ENCODE results near the gene ABHD11. TPM values are rescaled to one million over a fixed set of nuclear protein-coding genes. Genes with fewer than 3 reads are reported as not detected.

The ABHD11 gene
- total RNA-seq, 2 experiments from 2014 or later = 8.5 to 11.5 TPM

- Histone ChIP-seq H3K27me3 (ENCODE audit: control insufficient read depth in 1 of 2, insufficient read depth in 2 of 2, low read length in 2 of 2) (no peaks in the 10 kb centered on the region), H3K36me3 (ENCODE audit: insufficient read depth, low read length) (no peaks in the 10 kb centered on the region), H3K4me3 (ENCODE audit: low read length) (peak overlapping the region; percentile 35), H3K9me3 (ENCODE audit: control insufficient read depth in 1 of 2, insufficient read depth in 1 of 2, low read length in 2 of 2) (no peaks in the 10 kb centered on the region), H3K27ac (ENCODE audit: low read depth in 1 of 2, low read length in 2 of 2) (no peak overlapping the region), H3K4me1 (ENCODE audit: insufficient read depth, low read length) (peaks cover 44% of the 10 kb centered on the region)
- no peak for TF ChIP-seq CTCF (IDR thresholded peaks at IDR 0.05)
- intact Hi-C loops (cut with DNase I, micrococcal nuclease) = loop anchor here (1.0 to 5.0 kb wide), 6 partner anchors 19 to 892 kb away; partner anchors contain the start of genes ABHD11 (in 2 of the 2), BUD23 (in 2 of the 2), DNAJC30 (in 2 of the 2) and TYW1B (in 1 of the 2)
- ChIA-PET CTCF (interaction anchor here (2.3 kb wide), 1 partner anchor 15 kb away, joined by 13 read pairs; no protein-coding TSS in a partner anchor), POLR2A (interaction anchor here (1.0 to 1.3 kb wide), 2 partner anchors 19 to 163 kb away, joined by 6 to 14 read pairs; partner anchors contain the start of gene ABHD11)
- Mint-ChIP-seq H3K9me3 (no peaks in the 10 kb centered on the region), H3K4me1 (ENCODE audit: low read depth) (peaks cover 16% of the 10 kb centered on the region), H3K27me3 (peaks cover 6% of the 10 kb centered on the region), H3K36me3 (ENCODE audit: low read depth) (no peaks in the 10 kb centered on the region), H3K27ac (peak overlapping the region; percentile 49), H3K4me3 (peak overlapping the region; percentile 86)
- DNase-seq (no peak), ATAC-seq (ENCODE audit: poor library complexity) (no peak)
Measured at GRCh38 chr7:73719806-73720169, 18.8 kb downstream of the ABHD11 start.

DNA sequence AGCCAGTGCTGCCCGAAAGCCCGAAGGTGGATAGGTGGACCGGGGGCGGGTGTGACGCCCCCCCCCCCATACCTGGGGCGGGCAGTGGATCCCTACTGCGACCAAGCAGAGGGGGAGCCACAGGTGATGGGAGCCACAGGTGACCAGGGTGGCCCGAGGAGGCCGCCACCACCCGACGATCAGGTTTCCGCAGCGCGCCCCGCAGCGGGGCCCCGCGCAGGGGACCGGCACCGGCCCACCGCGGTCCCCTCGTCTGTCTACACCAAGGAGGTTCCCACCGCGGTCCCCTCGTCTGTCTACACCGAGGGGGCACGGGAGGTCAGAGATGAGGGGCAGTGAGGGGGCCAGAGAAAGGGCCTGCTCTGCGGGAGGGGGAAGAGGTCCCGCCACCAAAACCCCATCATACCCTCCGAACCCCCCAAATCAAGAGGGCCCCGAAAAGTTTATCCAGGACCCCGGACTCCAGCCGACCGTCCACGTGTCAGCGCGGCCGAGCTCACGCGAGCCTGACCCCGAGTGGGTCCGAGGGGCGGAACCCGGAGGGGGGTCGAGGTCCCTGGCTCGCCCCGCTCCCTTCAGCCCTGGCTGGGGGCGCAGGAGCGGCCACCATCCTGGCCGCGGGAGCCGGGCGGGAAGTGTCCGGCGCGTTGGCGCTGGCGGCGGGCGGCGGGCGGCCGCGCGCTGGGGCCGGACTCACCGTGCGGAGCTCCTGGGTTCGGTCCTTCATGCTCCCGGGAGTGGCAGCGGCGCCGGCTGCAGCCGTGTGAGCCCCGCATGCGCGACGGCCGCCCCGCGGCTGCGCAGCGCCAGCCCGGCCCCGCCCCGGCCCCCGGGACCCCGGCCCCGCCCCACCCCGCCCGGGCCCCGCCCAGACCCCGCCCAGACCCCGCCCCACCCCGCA lies 19.4 kb downstream of the ABHD11 start, which contains the start of gene STX1A:
TSS of gene STX1A (minus strand) at position 765 of the 901 bp plus-strand sequence. CDS start at position 727, 38 bp downstream.
- H3K9me3 ChIP-seq (ENCODE audit: control insufficient read depth in 1 of 2, insufficient read depth in 1 of 2, low read length in 2 of 2) = no peaks in the 10 kb centered on the region
- ATAC-seq (ENCODE audit: poor library complexity) (peak; percentile 80), DNase-seq (peak; percentile 40 to 89 (median 65))
- Mint-ChIP-seq H3K27me3 (peaks cover 4% of the 10 kb centered on the region), H3K27ac (peak within 1 kb of the TSS; percentile 49), H3K4me1 (ENCODE audit: low read depth) (peaks cover 16% of the 10 kb centered on the region), H3K36me3 (ENCODE audit: low read depth) (no peaks in the 10 kb centered on the region), H3K4me3 (peak within 1 kb of the TSS; percentile 95), H3K9me3 (no peaks in the 10 kb centered on the region)
- no peak for TF ChIP-seq CTCF (IDR thresholded peaks at IDR 0.05)
- H3K27me3 ChIP-seq (ENCODE audit: control insufficient read depth in 1 of 2, insufficient read depth in 2 of 2, low read length in 2 of 2) = no peaks in the 10 kb centered on the region
- CTCF ChIA-PET = interaction anchor here (2.3 kb wide), 1 partner anchor 15 kb away, joined by 13 read pairs; no protein-coding TSS in a partner anchor
- H3K4me1 ChIP-seq (ENCODE audit: insufficient read depth, low read length) = peaks cover 44% of the 10 kb centered on the region
- no peaks in the 10 kb centered on the region for H3K36me3 ChIP-seq (ENCODE audit: insufficient read depth, low read length)
- no peak within 1 kb of the TSS for H3K27ac ChIP-seq (ENCODE audit: low read depth in 1 of 2, low read length in 2 of 2)
- intact Hi-C loops (cut with DNase I, micrococcal nuclease) = loop anchor here (2.0 to 5.0 kb wide), 3 partner anchors 20 to 892 kb away; partner anchors contain the start of genes ABHD11 (in 1 of the 2) and TYW1B (in 1 of the 2)
- POLR2A ChIA-PET = interaction anchor here (0.6 to 1.3 kb wide), 3 partner anchors 20 to 162 kb away, joined by 4 to 14 read pairs (median 6); partner anchors contain the start of gene ABHD11
- H3K4me3 ChIP-seq (ENCODE audit: low read length) = peak within 1 kb of the TSS; percentile 75

DNA sequence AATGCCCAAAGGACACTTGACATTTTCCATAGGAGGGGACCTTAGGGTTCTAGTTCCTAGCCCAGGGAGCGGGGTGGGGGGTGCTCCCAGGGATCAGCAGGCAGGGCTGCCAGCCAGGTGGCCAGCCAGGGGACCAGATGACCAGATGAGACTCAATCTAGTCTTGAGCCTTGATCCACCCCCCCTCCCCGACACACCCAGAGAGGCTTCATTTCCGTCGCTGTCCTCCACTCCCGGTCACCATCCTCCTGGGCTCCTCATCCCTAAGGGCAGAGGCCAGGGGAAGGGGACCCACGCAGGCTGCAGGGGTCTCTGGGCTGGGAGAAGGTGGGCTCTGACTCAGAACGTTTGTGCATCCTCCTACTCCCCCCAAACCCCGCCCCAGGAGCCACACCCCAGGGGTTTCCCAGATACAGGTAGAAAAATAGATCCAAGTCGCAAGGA lies 20.1 kb downstream of the ABHD11 start:
- Histone ChIP-seq H3K27ac (ENCODE audit: low read depth in 1 of 2, low read length in 2 of 2) (peak overlapping the region in 1 of 2 donors; percentile 12), H3K36me3 (ENCODE audit: insufficient read depth, low read length) (peaks cover 3% of the 10 kb centered on the region), H3K9me3 (ENCODE audit: control insufficient read depth in 1 of 2, insufficient read depth in 1 of 2, low read length in 2 of 2) (no peaks in the 10 kb centered on the region), H3K27me3 (ENCODE audit: control insufficient read depth in 1 of 2, insufficient read depth in 2 of 2, low read length in 2 of 2) (no peaks in the 10 kb centered on the region), H3K4me3 (ENCODE audit: low read length) (peak overlapping the region; percentile 75), H3K4me1 (ENCODE audit: insufficient read depth, low read length) (peaks cover 44% of the 10 kb centered on the region)
- Mint-ChIP-seq H3K9me3 (no peaks in the 10 kb centered on the region), H3K36me3 (ENCODE audit: low read depth) (no peaks in the 10 kb centered on the region), H3K4me3 (peak overlapping the region; percentile 95), H3K27me3 (peaks cover 4% of the 10 kb centered on the region), H3K4me1 (ENCODE audit: low read depth) (peaks cover 16% of the 10 kb centered on the region), H3K27ac (peak overlapping the region; percentile 76)
- ATAC-seq (ENCODE audit: poor library complexity) (no peak), DNase-seq (peak in 6 of 14 experiments; percentile 15 to 55 (median 34))
- CTCF ChIA-PET = interaction anchor here (1.0 kb wide), 2 partner anchors 16 to 112 kb away, joined by 3 to 5 read pairs; no protein-coding TSS in a partner anchor
- no peak for TF ChIP-seq CTCF (IDR thresholded peaks at IDR 0.05)
- intact Hi-C loops (cut with DNase I, micrococcal nuclease) = loop anchor here (2.0 to 5.0 kb wide), 3 partner anchors 20 to 891 kb away; partner anchors contain the start of genes ABHD11 (in 1 of the 2) and TYW1B (in 1 of the 2)
- POLR2A ChIA-PET = interaction anchor here (1.0 to 1.3 kb wide), 2 partner anchors 20 to 124 kb away, joined by 3 to 5 read pairs; partner anchors contain the start of genes ABHD11 and METTL27
